Measurements from ENCODE around the gene EME1.

EME1 gene

DNA sequence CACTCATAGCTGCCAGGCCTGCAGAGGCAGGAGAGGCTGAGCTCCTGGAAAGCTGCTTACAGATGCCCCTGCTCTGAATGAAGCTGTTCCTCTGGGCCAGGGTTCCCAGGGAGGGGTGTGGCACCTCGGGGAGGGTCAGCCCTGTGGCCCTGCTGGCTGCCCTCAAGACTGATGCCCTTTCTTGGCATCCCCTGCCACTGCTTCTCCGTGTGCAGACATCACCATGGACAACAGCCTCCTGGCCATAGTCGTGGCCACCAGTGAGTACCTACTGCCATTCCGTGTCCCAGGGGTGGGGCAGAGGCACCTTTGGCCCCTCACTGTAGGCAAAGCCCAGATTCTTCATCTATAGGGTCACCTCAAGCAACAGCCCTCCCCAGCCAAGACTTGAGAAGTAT, 9.0 kb upstream of the EME1 start:
- no peak for DNase-seq

DNA sequence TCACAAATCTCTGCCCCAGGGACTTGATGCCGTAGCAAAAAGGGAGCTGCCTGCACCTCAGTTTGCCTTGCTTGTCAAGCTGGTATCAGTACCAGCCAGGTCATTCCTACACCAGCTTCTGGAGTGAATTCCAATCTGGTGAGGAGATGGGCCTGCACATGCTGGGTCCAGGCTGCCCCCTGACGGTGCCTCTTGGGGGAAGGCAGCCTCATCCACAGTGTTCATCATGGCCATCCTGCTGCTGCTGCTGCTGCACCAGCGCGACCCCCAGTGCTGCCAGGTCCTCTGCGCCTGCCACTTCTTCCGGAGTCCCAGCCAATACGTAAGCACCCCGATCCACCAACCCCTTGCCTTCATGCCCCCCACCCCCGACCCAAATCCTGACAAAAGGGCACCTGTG, 8.3 kb upstream of the EME1 start:
- no peak for DNase-seq

GRCh38 chr17:50365165-50365564, 7.9 kb upstream of the EME1 start:
- no peak for DNase-seq

GRCh38 chr17:50365649-50366393, 7.2 kb upstream of the EME1 start:
- no peak for DNase-seq

- no peak for DNase-seq
These were observed 5.6 kb upstream of the EME1 start for GRCh38 chr17:50367401-50367800.

DNA sequence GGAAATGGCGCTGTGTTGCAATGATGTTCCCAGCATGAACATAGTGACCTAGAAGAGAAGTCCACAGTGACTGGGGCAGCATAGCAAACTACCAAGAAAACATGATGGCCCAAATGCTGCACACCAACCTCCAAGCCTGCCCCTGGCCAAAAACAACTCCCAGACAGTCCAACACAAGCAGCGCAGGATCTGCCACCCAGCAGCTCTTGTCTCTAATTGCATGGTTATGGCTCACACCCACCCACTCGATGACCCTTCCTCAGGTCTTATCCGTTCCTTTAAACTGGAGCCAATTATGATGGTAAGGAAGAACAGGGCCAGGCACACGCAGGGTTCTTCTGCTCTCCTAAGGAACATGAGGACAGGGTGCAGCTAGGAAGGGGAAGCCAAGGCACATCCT, 3.0 kb upstream of the EME1 start:
- no peak for DNase-seq

DNA sequence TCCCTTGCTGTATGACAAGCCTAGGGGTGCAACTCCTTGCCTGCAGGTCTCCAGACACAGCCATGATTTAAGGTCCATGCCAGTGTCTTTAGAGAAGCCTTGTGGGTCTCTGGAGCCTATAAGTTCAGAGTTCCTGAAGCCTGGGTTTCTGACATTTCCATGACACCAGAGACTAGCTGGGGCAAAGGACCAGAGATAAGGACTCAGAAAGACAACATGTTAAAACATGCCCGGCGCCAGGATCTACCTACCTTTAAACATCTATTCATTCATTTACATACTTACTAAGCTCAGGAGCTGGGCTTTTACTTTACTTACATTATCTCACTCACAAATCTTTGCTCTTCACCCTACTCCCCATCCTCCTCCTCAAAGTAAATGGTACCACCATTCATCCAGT, 1.5 kb upstream of the EME1 start:
- DNase-seq: no peak

DNA sequence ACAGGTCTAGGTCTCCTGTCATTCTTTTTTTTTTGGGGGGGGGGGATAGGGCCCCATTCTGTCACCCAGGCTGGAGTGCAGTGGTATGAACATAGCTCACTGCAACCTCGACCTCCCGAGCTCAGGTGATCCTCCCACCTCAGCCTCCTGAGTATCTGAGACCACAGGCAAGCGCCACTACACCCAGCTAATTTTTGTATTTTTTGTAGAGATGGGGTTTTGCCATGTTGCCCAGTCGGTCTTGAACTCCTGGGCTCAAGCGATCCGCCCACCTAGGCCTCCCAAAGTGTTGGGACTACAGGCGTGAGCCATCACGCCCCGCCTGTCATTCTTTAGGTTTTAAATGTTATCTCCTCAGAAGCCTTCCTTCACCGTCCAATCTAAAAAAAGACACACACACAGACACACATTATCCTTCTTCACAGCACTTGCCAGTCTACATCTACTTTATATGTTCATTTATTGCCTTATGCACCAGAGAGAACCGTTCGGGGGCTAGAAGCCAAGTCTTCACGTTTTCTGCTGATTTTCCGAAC, 739 bp upstream of the EME1 start:
- no peak for DNase-seq

DNA sequence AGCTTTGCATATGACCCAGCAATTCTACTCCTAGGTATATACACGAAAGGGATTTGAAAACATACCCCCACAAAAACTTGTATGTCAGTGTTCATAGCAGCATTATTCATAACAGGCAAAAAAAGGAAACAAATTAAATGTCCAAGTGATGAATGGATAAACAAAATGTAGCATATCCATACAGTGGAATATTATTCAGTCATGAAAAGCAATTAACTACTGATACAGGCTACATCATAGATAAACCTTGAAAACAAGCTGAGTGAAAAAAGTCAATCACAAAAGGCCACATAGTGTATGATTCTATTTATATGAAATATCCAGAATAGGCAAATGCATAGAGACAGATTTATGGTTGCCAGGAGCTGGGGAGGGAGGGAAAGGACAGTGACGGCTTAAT, 676 bp downstream of the EME1 start:
- DNase-seq: no peak

DNA sequence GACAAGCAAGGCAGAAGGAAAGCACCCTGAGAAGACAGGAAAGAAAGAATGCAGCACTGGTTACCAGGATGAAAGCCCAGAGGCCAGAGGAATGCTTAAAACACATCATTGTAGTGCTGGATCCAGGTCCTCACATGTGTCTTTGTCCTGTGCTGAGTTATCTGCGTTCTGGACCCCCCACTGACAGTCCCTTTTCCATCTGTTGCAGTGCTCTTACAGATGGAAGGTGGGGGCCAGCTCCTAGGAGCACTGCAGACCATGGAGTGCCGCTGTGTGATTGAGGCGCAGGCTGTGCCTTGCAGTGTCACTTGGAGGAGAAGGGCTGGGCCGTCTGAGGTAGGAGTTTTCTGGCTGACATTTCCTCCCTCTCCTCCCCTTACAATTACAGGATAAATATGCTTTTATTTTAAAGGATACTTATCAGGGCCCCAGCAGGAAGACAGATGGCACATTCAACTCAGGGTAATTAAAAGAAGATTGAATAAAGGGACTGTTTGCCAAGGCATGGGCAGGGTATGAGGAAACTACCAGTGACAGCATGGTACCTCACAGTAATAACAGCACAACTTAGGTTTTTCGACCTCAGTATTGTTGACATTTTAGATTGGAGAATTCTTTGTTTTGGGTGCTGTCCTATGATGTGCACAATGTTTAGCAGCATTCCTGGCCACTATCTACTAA, 3.0 kb downstream of the EME1 start:
- DNase-seq: no peak

DNA sequence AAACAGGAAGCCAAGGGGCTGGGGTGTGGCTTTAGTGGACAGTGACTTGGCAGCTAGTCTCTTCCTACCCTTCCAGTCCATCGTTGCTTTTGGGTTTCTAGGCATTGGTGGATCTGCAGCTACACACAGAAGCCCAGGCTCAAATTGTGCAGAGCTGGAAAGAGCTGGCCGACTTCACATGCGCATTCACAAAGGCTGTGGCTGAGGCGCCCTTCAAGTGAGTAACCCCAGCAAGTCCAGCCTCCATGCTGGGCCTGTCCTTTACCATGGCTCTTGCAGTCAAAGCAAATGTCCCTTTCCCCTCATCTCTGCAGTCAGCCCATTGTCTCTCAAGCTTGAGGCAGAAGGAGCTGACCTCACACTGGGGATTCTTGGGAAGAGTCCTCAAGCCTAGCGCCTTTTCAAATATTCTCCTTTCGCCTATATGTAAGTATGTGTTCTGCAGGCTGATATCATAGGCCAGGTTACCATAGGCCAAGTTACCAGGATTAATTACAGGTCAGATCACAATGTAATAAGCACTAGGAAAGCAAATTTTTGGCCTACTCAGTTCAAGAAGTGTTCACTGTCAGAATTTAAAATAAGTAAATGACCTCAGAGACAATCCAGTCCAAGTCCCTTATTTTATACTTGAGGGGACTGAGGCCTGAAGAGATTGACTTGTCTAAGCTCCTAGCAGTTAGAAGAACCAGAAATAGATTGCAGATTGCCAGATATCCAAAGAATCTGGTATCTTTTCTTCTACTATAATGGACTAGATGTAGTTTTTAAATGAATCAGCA, 6.5 kb downstream of the EME1 start:
- DNase-seq: no peak

DNA sequence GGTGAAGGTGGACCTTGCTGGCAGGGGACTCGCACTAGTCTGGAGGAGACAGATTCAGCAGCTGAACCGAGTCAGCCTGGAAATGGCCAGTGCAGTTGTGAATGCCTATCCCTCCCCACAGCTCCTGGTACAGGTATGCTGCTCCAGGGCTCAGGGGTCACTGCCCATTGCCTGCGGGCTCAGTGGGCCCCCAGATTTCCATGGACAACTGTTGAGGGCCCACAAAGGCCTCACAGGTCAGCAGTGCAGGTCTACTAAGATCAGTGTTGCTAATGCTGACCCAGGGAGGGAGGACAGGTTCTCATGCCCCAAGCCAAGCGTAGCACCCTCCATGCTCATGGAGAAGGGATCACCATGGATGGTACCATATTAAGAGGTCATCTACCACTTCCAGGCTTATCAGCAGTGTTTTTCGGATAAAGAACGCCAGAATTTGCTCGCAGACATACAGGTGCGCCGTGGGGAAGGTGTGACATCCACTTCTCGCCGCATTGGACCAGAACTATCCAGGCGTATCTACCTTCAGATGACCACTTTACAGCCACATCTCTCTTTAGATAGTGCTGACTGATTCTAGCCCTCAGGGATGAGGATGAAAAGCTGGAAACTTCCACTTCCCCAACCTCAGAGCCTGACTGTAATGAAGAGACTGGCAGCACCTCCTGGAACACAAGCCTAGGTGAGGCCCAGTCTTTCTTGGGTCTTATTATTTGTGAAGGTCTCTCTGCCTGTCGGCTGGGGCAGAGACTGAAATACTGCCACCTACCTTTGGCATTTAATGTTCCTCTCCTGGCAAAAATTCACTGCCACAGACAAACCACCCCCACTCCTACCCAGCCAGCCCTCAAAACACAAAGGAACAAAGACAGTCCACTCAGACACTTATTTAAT, 7.6 kb downstream of the EME1 start:
- DNase-seq: no peak

DNA sequence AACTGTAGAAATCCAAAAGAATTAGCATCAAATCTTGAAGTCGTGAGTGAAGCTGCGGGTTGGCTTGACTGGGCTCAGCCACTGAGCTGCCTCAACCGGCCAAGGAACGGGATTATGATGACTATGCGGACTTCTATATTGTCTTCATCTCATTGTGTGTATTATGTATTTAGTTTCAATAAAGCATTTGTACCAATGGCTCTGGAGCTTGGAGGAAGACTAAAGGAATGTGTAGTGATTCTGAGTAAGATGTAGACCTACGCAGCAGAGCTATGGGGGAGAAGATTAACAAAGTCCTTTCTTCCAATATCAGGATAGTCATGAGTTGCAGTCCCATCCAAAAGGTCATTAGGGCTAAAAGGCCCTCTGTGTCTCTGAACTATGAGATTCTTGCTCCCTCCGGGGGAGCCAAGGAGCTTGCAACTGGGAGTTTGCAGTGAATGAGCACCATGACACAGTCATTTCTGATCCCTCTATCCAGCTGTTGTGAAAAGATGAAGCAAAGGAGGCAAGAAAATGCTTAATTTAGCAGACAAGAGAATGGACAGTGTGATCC, 8.3 kb downstream of the EME1 start:
- DNase-seq: no peak

- DNase-seq: no peak
These were observed 8.9 kb downstream of the EME1 start for GRCh38 chr17:50381920-50382319.

DNA sequence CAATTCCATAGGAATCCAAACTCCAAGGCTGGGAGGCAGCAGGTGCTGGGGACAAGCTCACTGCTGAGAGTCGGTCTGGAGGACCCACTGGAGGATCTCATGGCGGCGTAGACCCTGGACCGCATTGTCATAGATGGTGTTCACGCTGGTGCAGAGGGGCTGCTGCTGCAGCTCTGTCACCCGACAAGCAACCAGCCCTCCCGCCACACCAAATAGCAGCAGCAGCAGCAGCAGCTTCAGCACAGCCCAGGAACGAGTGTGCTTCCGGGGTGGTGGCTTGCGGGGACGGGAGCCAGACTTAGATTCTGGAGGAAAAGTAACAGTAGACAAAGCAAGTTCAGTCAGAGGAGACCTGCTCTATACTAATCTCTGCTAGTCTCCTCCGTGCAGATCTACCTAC, 9.9 kb downstream of the EME1 start:
- DNase-seq: no peak

DNA sequence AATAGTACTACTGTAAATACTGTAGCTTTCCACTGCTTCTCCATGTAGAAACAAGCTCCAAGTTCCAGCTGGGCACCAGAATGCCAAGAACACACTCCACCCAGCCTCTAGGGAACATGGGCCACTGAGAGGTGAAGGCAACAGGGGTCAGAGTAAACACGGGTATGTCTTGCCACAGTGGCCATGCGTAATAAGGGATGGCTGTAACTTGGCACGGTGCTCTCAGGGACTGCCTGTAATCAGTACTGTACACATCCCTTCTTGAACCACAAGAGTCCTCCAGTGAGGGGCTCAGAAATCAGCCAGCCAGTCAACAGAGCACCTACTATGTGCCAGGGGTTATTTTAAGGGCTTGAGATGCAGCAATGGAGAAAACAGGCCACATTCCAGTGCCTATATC, 13.5 kb downstream of the EME1 start:
- DNase-seq: no peak

DNA sequence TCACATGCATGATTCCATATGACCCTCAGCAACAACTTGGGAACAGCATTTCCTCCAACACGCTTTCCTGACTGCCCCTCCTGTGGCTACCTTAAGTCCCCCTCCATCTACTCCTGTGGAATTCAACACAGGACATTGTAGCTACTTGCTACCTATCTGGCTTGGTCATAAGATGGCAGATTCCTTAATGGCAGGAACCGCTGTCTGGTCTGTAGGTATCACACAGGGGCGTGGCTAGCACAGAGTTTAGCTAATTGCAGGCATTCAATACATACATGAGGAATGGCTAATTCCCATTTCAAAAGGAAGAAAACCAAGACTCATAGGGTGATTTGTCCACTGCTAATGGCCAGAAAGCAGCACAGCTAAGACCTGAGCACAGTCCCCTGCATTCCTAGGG, 15.7 kb downstream of the EME1 start:
- DNase-seq: no peak

DNA sequence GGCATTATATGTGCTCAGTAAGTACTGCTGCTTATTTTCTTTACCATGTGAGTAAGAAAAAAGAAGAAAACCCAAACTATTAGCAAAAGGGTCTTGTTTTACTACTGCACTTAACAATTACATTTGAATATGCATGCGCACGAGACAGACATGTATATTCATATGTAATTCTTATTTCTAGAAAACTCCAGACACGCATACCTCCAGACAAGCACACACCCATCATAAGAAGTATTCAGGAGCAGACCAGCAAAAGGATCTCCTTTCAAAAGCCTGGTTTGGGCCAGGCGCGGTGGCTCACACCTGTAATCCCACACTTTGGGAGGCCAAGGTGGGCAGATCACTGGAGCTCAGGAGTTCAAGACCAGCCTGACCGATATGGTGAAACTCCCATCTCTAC, 16.5 kb downstream of the EME1 start:
- no peak for DNase-seq

DNA sequence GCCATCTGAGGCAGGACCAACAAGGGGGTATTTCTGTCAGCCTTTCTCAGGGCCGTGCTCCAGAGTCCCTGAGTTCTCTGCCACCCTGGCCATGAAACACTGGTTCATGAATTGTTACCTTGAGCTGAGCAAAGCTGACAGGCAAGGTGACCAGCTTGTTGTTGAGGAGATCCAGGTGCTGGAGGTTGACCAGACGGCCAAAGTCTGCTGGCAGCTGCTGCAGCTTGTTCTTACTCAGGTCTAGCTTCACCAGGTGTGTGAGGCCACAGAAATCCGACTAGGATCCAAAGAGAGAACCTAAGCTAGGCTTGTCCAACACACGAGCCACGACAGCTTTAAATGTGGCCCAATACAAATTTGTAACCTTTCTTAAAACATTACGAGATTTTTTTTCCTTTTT, 19.6 kb downstream of the EME1 start:
- DNase-seq: no peak

- no peak for DNase-seq
These were observed 20.7 kb downstream of the EME1 start for GRCh38 chr17:50393700-50394099.

DNA sequence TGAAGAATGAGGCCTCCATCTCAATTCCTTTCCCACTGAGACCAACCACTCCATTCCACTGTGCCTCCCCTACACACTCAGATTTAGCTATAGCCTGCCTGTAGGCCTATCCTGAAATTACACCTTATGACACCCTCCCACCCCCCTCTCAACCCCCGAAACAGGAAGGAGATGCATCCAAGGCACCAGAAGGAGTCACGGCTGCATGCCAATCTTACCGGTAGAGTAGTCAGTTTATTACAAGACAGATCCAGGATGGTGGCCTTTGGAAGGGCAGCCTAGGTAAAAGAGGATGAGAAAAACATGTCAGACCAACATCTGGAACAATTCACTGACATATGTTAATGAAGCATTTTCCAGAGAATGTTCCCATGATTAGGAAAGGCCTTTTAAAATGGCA, 21.7 kb downstream of the EME1 start:
- DNase-seq: no peak

Data from cortex of kidney (tissue), 1 donor.